ENCODE results near the gene TBR1. TPM values are rescaled to one million over a fixed set of nuclear protein-coding genes. Genes with fewer than 3 reads are reported as not detected.
A peak's percentile ranks its signal among the peaks of the same experiment; 100 is the strongest.

Gene TBR1
- total RNA-seq, 1 donor from 2014 or later = not detected

DNA sequence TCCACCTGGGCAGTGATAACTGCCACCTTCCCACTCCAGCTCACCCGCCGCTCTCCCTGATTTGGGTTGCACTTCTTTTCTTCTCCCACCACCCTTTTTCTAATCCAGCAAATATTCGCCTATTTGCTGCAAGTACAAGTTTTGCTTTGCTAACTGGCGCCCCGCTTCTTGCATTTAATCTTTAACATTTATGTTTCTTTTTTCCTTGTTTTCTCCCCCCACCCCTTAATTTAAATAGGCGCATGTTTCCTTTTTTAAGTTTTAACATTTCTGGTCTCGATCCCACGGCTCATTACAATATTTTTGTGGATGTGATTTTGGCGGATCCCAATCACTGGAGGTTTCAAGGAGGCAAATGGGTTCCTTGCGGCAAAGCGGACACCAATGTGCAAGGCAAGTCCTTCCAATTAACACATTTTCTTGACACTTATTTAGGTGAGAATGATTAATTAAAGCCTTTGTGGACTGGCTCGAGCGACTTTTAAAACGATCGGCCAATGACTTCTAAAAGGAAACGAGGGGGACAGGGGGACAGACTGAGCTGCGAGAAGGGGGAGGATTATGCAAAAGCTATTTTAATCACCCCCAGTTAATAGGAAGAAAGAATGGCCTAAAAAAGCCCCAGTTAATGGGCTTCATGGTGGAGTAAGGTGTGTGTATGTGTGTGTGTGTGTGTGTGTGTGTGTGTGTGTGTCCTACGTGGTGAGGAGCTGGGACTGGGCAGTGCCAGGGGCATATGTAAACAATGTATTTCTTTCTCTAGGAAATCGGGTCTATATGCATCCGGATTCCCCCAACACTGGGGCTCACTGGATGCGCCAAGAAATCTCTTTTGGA, 1.6 kb downstream of the TBR1 start:
- no peak for DNase-seq
- Mint-ChIP-seq H3K4me3 (ENCODE audit: unreplicated experiment) (peak overlapping the region; percentile 53), H3K4me1 (ENCODE audit: low read depth, unreplicated experiment) (peaks cover 41% of the 10 kb centered on the region), H3K27me3 (ENCODE audit: unreplicated experiment) (peaks cover 56% of the 10 kb centered on the region), H3K36me3 (ENCODE audit: unreplicated experiment) (peaks cover 4% of the 10 kb centered on the region), H3K27ac (ENCODE audit: unreplicated experiment) (no peak overlapping the region), H3K9me3 (ENCODE audit: unreplicated experiment) (peaks cover 36% of the 10 kb centered on the region)
- TF ChIP-seq, protein P1, sequence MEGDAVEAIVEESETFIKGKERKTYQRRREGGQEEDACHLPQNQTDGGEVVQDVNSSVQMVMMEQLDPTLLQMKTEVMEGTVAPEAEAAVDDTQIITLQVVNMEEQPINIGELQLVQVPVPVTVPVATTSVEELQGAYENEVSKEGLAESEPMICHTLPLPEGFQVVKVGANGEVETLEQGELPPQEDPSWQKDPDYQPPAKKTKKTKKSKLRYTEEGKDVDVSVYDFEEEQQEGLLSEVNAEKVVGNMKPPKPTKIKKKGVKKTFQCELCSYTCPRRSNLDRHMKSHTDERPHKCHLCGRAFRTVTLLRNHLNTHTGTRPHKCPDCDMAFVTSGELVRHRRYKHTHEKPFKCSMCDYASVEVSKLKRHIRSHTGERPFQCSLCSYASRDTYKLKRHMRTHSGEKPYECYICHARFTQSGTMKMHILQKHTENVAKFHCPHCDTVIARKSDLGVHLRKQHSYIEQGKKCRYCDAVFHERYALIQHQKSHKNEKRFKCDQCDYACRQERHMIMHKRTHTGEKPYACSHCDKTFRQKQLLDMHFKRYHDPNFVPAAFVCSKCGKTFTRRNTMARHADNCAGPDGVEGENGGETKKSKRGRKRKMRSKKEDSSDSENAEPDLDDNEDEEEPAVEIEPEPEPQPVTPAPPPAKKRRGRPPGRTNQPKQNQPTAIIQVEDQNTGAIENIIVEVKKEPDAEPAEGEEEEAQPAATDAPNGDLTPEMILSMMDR (IDR thresholded peaks at IDR 0.05; ENCODE audit: partially characterized antibody, unreplicated experiment) = no peak

DNA sequence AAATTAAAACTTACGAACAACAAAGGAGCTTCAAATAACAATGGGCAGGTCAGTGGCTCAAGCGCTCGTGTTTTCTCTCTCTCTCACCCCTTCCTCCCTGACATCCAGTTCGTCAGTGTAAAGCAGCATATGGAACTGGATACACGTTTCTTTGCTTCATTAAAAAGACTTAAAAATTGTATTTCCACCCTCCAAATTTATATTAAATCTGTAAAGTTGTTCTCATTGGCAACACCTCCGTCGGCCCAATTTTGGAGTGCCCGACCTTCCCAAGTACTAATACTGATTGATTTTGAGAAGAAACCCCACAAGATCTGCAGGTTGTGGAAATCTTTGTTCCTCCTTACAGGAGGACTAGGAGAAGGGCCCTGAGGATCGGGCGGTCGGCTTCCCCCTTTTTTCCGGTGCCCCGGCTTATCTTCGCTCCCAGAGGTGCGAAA, 2.2 kb downstream of the TBR1 start:
- peaks cover 36% of the 10 kb centered on the region for H3K9me3 Mint-ChIP-seq (ENCODE audit: unreplicated experiment)
- H3K27ac Mint-ChIP-seq (ENCODE audit: unreplicated experiment) = no peak overlapping the region
- peak overlapping the region; percentile 53 for H3K4me3 Mint-ChIP-seq (ENCODE audit: unreplicated experiment)
- peaks cover 39% of the 10 kb centered on the region for H3K4me1 Mint-ChIP-seq (ENCODE audit: low read depth, unreplicated experiment)
- peaks cover 4% of the 10 kb centered on the region for H3K36me3 Mint-ChIP-seq (ENCODE audit: unreplicated experiment)
- peaks cover 63% of the 10 kb centered on the region for H3K27me3 Mint-ChIP-seq (ENCODE audit: unreplicated experiment)
- TF ChIP-seq, protein P1 (IDR thresholded peaks at IDR 0.05; ENCODE audit: partially characterized antibody, unreplicated experiment) = no peak
- no peak for DNase-seq

DNA sequence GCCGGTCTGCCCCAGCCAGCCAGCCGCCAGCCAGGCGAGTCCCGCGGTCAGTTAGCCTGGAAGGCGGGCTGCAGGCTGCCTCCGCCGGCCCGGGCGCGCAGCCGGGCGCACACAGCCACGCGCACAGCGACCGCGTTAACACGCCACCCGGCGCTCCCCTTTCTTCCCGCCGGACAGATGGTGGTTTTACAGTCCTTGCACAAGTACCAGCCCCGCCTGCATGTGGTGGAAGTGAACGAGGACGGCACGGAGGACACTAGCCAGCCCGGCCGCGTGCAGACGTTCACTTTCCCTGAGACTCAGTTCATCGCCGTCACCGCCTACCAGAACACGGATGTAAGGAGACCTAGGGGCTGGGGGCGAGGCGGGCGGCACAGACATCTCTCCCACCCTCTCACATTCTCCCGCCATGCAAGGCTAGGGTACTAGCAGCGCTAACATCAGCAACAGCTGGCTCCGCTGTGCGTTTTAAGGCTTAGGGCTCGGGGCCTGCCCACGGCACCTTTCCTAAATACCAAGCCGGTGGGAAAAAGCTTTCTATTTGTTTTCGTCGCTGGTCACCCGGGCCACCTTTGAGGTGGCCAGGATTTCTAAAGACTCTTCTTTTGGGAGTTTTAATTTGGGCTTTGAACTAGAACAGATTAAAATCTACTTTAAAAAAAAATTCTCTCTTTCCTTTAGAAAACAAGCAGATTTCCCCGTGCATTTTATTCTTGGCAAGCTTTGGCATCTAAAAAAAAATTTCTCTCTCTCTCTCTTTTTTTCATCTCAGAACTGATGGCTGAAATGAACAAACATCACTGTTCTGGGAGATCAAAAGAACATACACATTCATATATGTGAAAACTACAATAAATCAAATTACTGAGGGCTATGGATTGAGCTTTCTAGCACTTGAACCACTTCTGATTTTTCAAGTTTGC, 2.9 kb downstream of the TBR1 start:
- H3K27me3 Mint-ChIP-seq (ENCODE audit: unreplicated experiment) = peaks cover 59% of the 10 kb centered on the region
- H3K4me1 Mint-ChIP-seq (ENCODE audit: low read depth, unreplicated experiment) = peaks cover 36% of the 10 kb centered on the region
- DNase-seq = peak; percentile 69
- H3K9me3 Mint-ChIP-seq (ENCODE audit: unreplicated experiment) = peaks cover 33% of the 10 kb centered on the region
- no peak overlapping the region for H3K27ac Mint-ChIP-seq (ENCODE audit: unreplicated experiment)
- H3K36me3 Mint-ChIP-seq (ENCODE audit: unreplicated experiment) = peaks cover 4% of the 10 kb centered on the region
- TF ChIP-seq, protein P1 (IDR thresholded peaks at IDR 0.05; ENCODE audit: partially characterized antibody, unreplicated experiment) = no peak
- H3K4me3 Mint-ChIP-seq (ENCODE audit: unreplicated experiment) = peak overlapping the region; percentile 88

DNA sequence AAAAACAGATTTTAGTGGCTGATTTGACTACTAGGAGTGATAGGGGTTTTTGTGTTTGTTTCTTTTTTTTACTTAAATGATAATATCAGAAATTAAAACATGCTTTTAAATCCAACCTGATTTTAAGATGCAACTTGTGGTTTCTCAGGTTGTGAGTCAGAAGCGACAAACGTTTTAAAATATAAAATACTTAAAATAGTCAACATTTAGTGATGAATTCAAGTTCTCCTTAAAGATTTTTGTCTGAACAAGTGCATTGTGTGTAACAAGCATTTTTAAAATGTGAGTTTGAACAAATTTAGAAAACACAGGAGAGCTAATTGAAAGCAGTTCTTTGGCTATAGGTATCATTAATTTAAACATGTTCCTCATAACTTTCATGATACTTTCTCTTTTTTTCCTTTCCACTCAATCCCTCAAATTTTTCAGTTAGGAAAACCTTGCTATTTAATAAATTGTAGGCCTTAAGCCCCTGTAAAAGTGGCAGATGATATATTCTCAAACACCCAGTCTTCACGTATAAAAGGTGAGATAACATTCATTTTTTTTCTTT, 3.6 kb downstream of the TBR1 start:
- Mint-ChIP-seq H3K36me3 (ENCODE audit: unreplicated experiment) (peaks cover 4% of the 10 kb centered on the region), H3K27me3 (ENCODE audit: unreplicated experiment) (peaks cover 65% of the 10 kb centered on the region), H3K4me3 (ENCODE audit: unreplicated experiment) (peak overlapping the region; percentile 88), H3K27ac (ENCODE audit: unreplicated experiment) (no peak overlapping the region), H3K4me1 (ENCODE audit: low read depth, unreplicated experiment) (peaks cover 39% of the 10 kb centered on the region), H3K9me3 (ENCODE audit: unreplicated experiment) (peaks cover 39% of the 10 kb centered on the region)
- DNase-seq = no peak
- TF ChIP-seq, protein P1 (IDR thresholded peaks at IDR 0.05; ENCODE audit: partially characterized antibody, unreplicated experiment) = no peak

Data from glutamatergic neuron (in vitro differentiated cells).